GM12878 (cell line): Measurements from ENCODE around the gene TTYH3. TPM values are rescaled to one million over a fixed set of nuclear protein-coding genes. Genes with fewer than 3 reads are reported as not detected.

Experiments
- ATAC-seq: fragments of 200-7000 bp; cut with Tn5 transposase; 3 replicates; pipeline ENCODE4 v1.9.1; 2020; ENCODE audit warnings: mild to moderate bottlenecking, moderate library complexity
- BruUV-seq: library from RNA; stranded (reverse); fragments of 400-500 nt; replicated peaks from 2 replicates; lab custom pipeline; 2021; lab: Mats Ljungman, UMichigan
- CTCF ChIA-PET: fragments of 300-600 bp; sonication (Branson Sonifier 250); formaldehyde crosslinking; extraction: SDS; loops from one replicate; lab custom pipeline; 2021; ENCODE audit warnings: inconsistent platforms; lab: Yijun Ruan, JAX
- POLR2A ChIA-PET: fragments of 350-600 bp; formaldehyde crosslinking; extraction: SDS; loops from one replicate; lab custom pipeline; 2021; ENCODE audit warnings: inconsistent platforms; lab: Charles Lee
- RAD21 ChIA-PET: fragments of 300-600 bp; sonication (Branson Sonifier 250); formaldehyde crosslinking; loops from one replicate; lab custom pipeline; 2023; ENCODE audit warnings: antibody characterized with exemption; ENCODE audit not compliant: unreplicated experiment; lab: Charles Lee
- SMC1A ChIA-PET: fragments of 300-600 bp; sonication (Branson Sonifier 250); formaldehyde crosslinking; loops from one replicate; lab custom pipeline; 2023; ENCODE audit not compliant: unreplicated experiment, uncharacterized antibody; lab: Charles Lee
- DNase-seq: peaks from one replicate; pipeline ENCODE4 v3.0.0-alpha.2; 2011; ENCODE audit warnings: low read depth, low spot score
- FAIRE-seq: peaks from 3 replicates; lab custom pipeline; 2011; peaks lifted over from hg19 to GRCh38; lab: Jason Lieb, UNC
- H2AFZ ChIP-seq: 2 replicates; pipeline ENCODE4 v1.6.0; 2011; ENCODE audit warnings: low read depth, low read length, control low read depth; ENCODE audit not compliant: control insufficient read depth
- H3K27ac ChIP-seq: 2 replicates; pipeline ENCODE4 v1.5.1; 2011; ENCODE audit warnings: control low read depth; ENCODE audit not compliant: control insufficient read depth, insufficient read depth
- H3K27me3 ChIP-seq, 2 experiments: replicated peaks in 1 of 2; 2 replicates each; pipeline versions ENCODE4 v1.6.0 to v1.6.1; 2011; ENCODE audit warnings: low read length in 1 of 2; ENCODE audit not compliant: control insufficient read depth in 2 of 2, insufficient read depth in 2 of 2
- H3K36me3 ChIP-seq, 2 experiments: 2 replicates each; pipeline ENCODE4 v1.5.1; 2011; ENCODE audit warnings: low read length in 1 of 2; ENCODE audit not compliant: control insufficient read depth in 2 of 2, insufficient read depth in 2 of 2
- H3K4me1 ChIP-seq: 2 replicates; pipeline ENCODE4 v1.6.1; 2011; ENCODE audit warnings: mild to moderate bottlenecking, low read length, moderate library complexity, mixed read lengths; ENCODE audit not compliant: control insufficient read depth, insufficient read depth
- H3K4me2 ChIP-seq: 2 replicates; pipeline ENCODE4 v1.6.0; 2011; ENCODE audit warnings: control low read depth; ENCODE audit not compliant: control insufficient read depth, insufficient read depth
- H3K4me3 ChIP-seq: fragments of 200-600 bp; sonication (generic); 2 replicates; pipeline ENCODE4 v1.5.1; 2016
- H3K79me2 ChIP-seq: 2 replicates; pipeline ENCODE4 v1.6.0; 2011; ENCODE audit warnings: low read length; ENCODE audit not compliant: control insufficient read depth, insufficient read depth
- H3K9ac ChIP-seq: 2 replicates; pipeline ENCODE4 v1.8.0; 2011; ENCODE audit warnings: low read length, control low read depth, mixed read lengths; ENCODE audit not compliant: control insufficient read depth, insufficient read depth
- H3K9me3 ChIP-seq: replicated peaks from 3 replicates; pipeline ENCODE4 v1.5.1; 2011; ENCODE audit warnings: mild to moderate bottlenecking, low read length; ENCODE audit not compliant: control insufficient read depth, insufficient read depth
- H4K20me1 ChIP-seq: 2 replicates; pipeline ENCODE4 v1.6.0; 2011; ENCODE audit not compliant: control insufficient read depth, insufficient read depth
- CBFB ChIP-seq: IDR thresholded peaks from 2 replicates; pipeline ENCODE4 v1.6.1; 2016; ENCODE audit warnings: antibody characterized with exemption, low read depth
- CEBPZ ChIP-seq: fragments of 150-350 bp; IDR thresholded peaks from 2 replicates; pipeline ENCODE4 v1.6.1; 2016; ENCODE audit warnings: low read depth, low read length
- E4F1 ChIP-seq: fragments of 450-650 bp; IDR thresholded peaks from 2 replicates; pipeline ENCODE4 v1.6.1; 2018; ENCODE audit warnings: borderline replicate concordance, mild to moderate bottlenecking; ENCODE audit not compliant: partially characterized antibody
- GABPA ChIP-seq: IDR thresholded peaks from 2 replicates; pipeline ENCODE4 v1.6.1; 2014; ENCODE audit warnings: antibody characterized with exemption, low read depth, mild to moderate bottlenecking, inconsistent platforms
- HDAC6 ChIP-seq: fragments of 200-600 bp; sonication (generic); IDR thresholded peaks from one replicate; pipeline ENCODE4 v1.8.0; 2017; ENCODE audit warnings: antibody characterized with exemption; ENCODE audit not compliant: unreplicated experiment
- IKZF1 ChIP-seq: fragments of 450-650 bp; conservative IDR thresholded peaks from 2 replicates; pipeline ENCODE4 v1.6.1; 2017; ENCODE audit warnings: antibody characterized with exemption, mild to moderate bottlenecking
- MLLT1 ChIP-seq: fragments of 450-650 bp; IDR thresholded peaks from 2 replicates; pipeline ENCODE4 v1.6.1; 2016; ENCODE audit warnings: mild to moderate bottlenecking
- PAX5 ChIP-seq: IDR thresholded peaks from 2 replicates; pipeline ENCODE4 v1.6.1; 2011; ENCODE audit warnings: low read depth, low read length, borderline replicate concordance
- POU2F2 ChIP-seq: IDR thresholded peaks from 3 replicates; pipeline ENCODE4 v1.6.1; 2011; ENCODE audit warnings: low read depth, mild to moderate bottlenecking, low read length, borderline replicate concordance
- RELA ChIP-seq: fragments of 450-650 bp; IDR thresholded peaks from 2 replicates; pipeline ENCODE4 v1.8.0; 2014; ENCODE audit warnings: borderline replicate concordance; ENCODE audit not compliant: partially characterized antibody
- SIX5 ChIP-seq: IDR thresholded peaks from 2 replicates; pipeline ENCODE4 v1.6.1; 2011; ENCODE audit warnings: mild to moderate bottlenecking, low read depth, low read length, moderate library complexity; ENCODE audit not compliant: severe bottlenecking
- SMC3 ChIP-seq: IDR thresholded peaks from 2 replicates; pipeline ENCODE4 v1.6.1; 2011; ENCODE audit warnings: low read length, improper control_type of control experiment, borderline replicate concordance
- WGBS: methylation state at CpG from one replicate; pipeline ENCODE4 v1.1.6; 2016; ENCODE audit warnings: low lambda C conversion rate; ENCODE audit not compliant: insufficient replicate concordance, insufficient coverage; ENCODE audit errors: missing lambda C conversion rate; 5-methylcytosine and 5-hydroxymethylcytosine counted together
- in situ Hi-C: fragments of 300-500 bp; cut with MboI; formaldehyde crosslinking; loops from 9 replicates; pipeline ENCODE4 v1.14.3; 2018; ENCODE audit warnings: mixed read lengths
- intact Hi-C: fragments of 100-400 bp; cut with micrococcal nuclease; formaldehyde crosslinking; loops from one replicate; pipeline ENCODE4 v1.14.2; 2022; ENCODE audit not compliant: unreplicated experiment
- polyA plus RNA-seq, 11 experiments: library from polyadenylated mRNA; depleted of rRNA in 4 of 11; unstranded in 6 of 11; stranded (reverse) in 5 of 11; fragments of >200 nt; fragmentation: Nextera tagmentation in 4 of 11; fragmentation: Illumina TruSeq in 1 of 11; extraction: Ambion mirVana in 4 of 11; extraction: Trizol in 1 of 11; gene quantifications; 1 replicate in 1 of 11; 2 replicates in 10 of 11; pipeline versions ENCODE4 v1.2.1 to v1.2.3, GENCODE V29; 2011 to 2016; ENCODE audit warnings: inconsistent platforms in 2 of 11, missing spikeins in 2 of 11, low read depth in 1 of 11
- total RNA-seq, 4 experiments: library from RNA; depleted of rRNA in 3 of 4; stranded (reverse); fragments of >200 nt in 3 of 4; fragmentation: Illumina TruSeq in 1 of 4; extraction: Trizol in 1 of 4; gene quantifications; 2 replicates each; pipeline versions ENCODE4 v1.2.1 to v1.2.3, GENCODE V29; 2013 to 2021

The TTYH3 gene
- total and polyA plus RNA-seq, 10 of the 15 experiments (the other 5 are each of a cell fraction or from before 2014, with no cell fraction given) = 0.79 to 71.4 (median 10.5) TPM

- no peak for TF ChIP-seq SIX5
Observed at GRCh38 chr7:2593036-2593727, 38.6 kb upstream of the TTYH3 start (continued).

GRCh38 chr7:2594599-2594998, 37.2 kb upstream of the TTYH3 start:
- no peaks in the 10 kb centered on the region for H3K9me3 ChIP-seq
- H3K36me3 ChIP-seq = no peaks in the 10 kb centered on the region; a peak in 2 of 4 replicates
- no TSS peak for BruUV-seq
- no peaks in the 10 kb centered on the region for H3K27me3 ChIP-seq
- DNase-seq (no peak), ATAC-seq (no peak), FAIRE-seq (no peak)
- ChIA-PET CTCF (no interaction called here), POLR2A (no interaction called here), SMC1A (interaction anchor here (1.3 kb wide), 1 partner anchor 27 kb away, joined by 4 read pairs; no protein-coding TSS in a partner anchor), RAD21 (no interaction called here)
- H3K79me2 ChIP-seq = no peaks in the 10 kb centered on the region
- 86% methylated on average over 10 of the region's 10 CpGs for WGBS
- no peak overlapping the region for H2AFZ ChIP-seq
- in situ Hi-C loops = no loop called here
- no peak overlapping the region for H3K4me2 ChIP-seq
- no peak overlapping the region for H3K4me3 ChIP-seq
- H3K27ac ChIP-seq = no peak overlapping the region
- no peak overlapping the region for H3K9ac ChIP-seq
- H3K4me1 ChIP-seq = no peaks in the 10 kb centered on the region
- intact Hi-C loops = no loop called here
- TF ChIP-seq HDAC6 = no peak
- no peak for TF ChIP-seq GABPA
- no peak for TF ChIP-seq CEBPZ
- TF ChIP-seq E4F1 = no peak
- TF ChIP-seq MLLT1 = no peak
- no peak for TF ChIP-seq CBFB
- TF ChIP-seq RELA = no peak
- no peak for TF ChIP-seq IKZF1
- TF ChIP-seq POU2F2 = no peak
- no peak for TF ChIP-seq SMC3
- TF ChIP-seq PAX5 = no peak
- no peaks in the 10 kb centered on the region for H4K20me1 ChIP-seq
